Glutamatergic neuron (in vitro differentiated cells): ENCODE results near the gene MPO. TPM values are rescaled to one million over a fixed set of nuclear protein-coding genes. Genes with fewer than 3 reads are reported as not detected.

Source experiments
- DNase-seq: peaks from one replicate; pipeline ENCODE4 v3.0.0; 2022
- H3K27ac Mint-ChIP-seq: one replicate; pipeline ENCODE4 v1.8.0; 2020; ENCODE audit warnings: mild to moderate bottlenecking, mixed read lengths, inconsistent platforms; ENCODE audit not compliant: unreplicated experiment
- H3K27me3 Mint-ChIP-seq: one replicate; pipeline ENCODE4 v1.8.0; 2020; ENCODE audit warnings: mild to moderate bottlenecking, moderate library complexity, mixed read lengths, inconsistent platforms; ENCODE audit not compliant: unreplicated experiment
- H3K36me3 Mint-ChIP-seq: one replicate; pipeline ENCODE4 v1.8.0; 2020; ENCODE audit warnings: mild to moderate bottlenecking, mixed read lengths, inconsistent platforms; ENCODE audit not compliant: unreplicated experiment
- H3K4me1 Mint-ChIP-seq: one replicate; pipeline ENCODE4 v1.8.0; 2020; ENCODE audit warnings: mild to moderate bottlenecking, low read depth, mixed read lengths, inconsistent platforms; ENCODE audit not compliant: unreplicated experiment
- H3K4me3 Mint-ChIP-seq: one replicate; pipeline ENCODE4 v1.8.0; 2020; ENCODE audit warnings: mild to moderate bottlenecking, mixed read lengths, inconsistent platforms; ENCODE audit not compliant: unreplicated experiment
- H3K9me3 Mint-ChIP-seq: one replicate; pipeline ENCODE4 v1.8.0; 2020; ENCODE audit warnings: mild to moderate bottlenecking, moderate library complexity, mixed read lengths, inconsistent platforms; ENCODE audit not compliant: unreplicated experiment
- total RNA-seq: library from RNA; stranded (reverse); fragmentation: NEBNext Ultra II Directional; extraction: Animal tissue kit (Norgen Biotek cat#: 25700); gene quantifications from one replicate; pipeline ENCODE4 v1.2.1, GENCODE V29; 2021; ENCODE audit not compliant: unreplicated experiment
- TF ChIP-seq, protein P1 (sequence below): fragments of 200-600 bp; sonication (generic); IDR thresholded peaks from one replicate; pipeline ENCODE4 v1.5.0; 2021; ENCODE audit not compliant: partially characterized antibody, unreplicated experiment

The MPO gene
- total RNA-seq, 1 donor from 2014 or later, result not detected

DNA sequence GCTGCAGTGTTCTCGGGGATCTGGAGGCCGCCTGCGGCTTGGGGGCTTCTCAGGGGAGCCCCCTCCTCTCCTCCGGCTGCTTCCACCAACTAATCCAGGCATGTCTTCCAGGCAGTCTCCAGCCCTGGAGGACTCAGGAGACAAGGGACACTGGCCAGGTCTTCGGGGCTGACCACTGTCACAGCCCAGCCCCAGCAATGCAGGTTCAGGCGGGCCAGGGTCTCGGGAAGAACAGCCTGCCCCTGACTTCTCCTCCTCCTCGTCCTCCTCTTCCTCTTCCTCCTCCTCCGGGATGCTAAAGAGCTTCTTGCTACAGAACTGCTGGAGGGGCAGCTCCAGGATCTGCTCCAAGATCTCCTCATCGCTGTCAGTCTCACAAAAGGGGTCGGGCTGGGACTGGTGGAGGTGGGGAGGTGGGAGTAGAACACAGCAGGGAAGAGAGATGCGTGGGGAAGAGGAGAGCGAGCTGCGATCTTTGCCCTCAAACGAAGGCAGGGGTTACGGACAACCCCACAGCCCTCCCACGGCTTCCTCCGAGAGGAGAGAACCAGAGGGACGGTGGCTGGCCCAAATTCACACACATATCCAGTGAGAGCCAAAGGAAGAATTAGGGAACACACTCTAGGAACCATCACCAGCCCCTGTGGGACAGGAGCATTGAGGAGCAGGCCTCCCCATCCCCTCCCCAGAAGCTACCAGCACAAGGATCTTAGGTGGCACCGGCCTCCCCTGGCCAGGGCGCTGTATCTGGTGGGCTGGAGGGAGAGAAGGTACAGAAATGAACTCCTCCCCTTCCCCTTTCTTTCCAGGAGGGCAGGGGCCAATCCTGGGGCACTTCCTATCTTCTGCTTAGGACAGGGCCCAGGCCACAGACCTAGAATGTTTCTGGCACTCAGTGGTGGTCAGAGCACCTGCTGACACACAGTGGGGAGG lies 28.5 kb upstream of the MPO start:
- DNase-seq, result peak; percentile 10
- peaks cover 11% of the 10 kb centered on the region for H3K4me1 Mint-ChIP-seq
- no peak overlapping the region for H3K4me3 Mint-ChIP-seq
- TF ChIP-seq, protein P1, sequence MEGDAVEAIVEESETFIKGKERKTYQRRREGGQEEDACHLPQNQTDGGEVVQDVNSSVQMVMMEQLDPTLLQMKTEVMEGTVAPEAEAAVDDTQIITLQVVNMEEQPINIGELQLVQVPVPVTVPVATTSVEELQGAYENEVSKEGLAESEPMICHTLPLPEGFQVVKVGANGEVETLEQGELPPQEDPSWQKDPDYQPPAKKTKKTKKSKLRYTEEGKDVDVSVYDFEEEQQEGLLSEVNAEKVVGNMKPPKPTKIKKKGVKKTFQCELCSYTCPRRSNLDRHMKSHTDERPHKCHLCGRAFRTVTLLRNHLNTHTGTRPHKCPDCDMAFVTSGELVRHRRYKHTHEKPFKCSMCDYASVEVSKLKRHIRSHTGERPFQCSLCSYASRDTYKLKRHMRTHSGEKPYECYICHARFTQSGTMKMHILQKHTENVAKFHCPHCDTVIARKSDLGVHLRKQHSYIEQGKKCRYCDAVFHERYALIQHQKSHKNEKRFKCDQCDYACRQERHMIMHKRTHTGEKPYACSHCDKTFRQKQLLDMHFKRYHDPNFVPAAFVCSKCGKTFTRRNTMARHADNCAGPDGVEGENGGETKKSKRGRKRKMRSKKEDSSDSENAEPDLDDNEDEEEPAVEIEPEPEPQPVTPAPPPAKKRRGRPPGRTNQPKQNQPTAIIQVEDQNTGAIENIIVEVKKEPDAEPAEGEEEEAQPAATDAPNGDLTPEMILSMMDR, result no peak
- no peak overlapping the region for H3K27ac Mint-ChIP-seq
- peaks cover 4% of the 10 kb centered on the region for H3K36me3 Mint-ChIP-seq
- peaks cover 4% of the 10 kb centered on the region for H3K27me3 Mint-ChIP-seq
- no peaks in the 10 kb centered on the region for H3K9me3 Mint-ChIP-seq

DNA sequence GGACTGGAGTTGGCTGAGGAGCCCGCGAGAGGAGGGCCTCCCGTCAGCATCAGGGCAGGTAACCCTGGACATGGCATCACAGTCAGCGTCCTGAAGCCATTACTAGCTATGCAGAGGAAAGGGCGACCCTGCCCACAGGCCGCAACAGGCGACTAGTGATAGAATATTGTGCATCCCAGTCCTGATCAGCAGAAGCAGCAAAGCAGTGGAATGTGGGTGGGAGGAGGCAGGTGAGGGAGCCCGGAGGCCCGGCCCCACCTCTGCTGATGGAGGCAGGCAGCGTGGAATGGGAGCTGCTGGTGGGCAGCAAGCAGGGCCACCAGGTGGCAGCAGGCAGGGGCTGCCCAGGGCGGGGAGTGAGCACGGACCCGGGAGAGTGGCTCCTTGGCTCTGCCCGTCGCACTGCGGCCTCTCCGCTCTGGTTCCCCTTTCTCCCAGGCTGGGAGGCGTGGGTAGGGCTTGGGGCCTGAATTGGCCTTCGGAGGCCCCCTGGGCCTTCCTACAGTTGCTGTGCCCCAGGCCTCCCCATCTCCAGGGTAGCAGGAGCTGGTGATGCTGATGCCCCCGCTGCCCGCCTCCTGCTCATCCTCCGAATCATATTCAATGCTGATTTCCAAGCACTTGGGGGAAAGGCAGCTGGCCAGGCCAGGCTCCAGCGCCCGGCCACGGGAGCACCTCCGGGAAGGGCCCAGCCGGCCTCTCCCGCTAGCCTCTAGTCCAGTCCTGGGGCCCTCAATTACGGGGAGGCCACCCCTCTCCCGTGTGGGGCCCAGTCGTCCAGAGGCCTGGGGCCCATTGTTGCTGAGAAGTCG lies 27.6 kb upstream of the MPO start:
- peaks cover 4% of the 10 kb centered on the region for H3K27me3 Mint-ChIP-seq
- DNase-seq, result peak; percentile 51
- TF ChIP-seq, protein P1, result no peak
- H3K4me1 Mint-ChIP-seq, result peaks cover 9% of the 10 kb centered on the region
- peaks cover 4% of the 10 kb centered on the region for H3K36me3 Mint-ChIP-seq
- H3K4me3 Mint-ChIP-seq, result no peak overlapping the region
- no peaks in the 10 kb centered on the region for H3K9me3 Mint-ChIP-seq
- H3K27ac Mint-ChIP-seq, result no peak overlapping the region

DNA sequence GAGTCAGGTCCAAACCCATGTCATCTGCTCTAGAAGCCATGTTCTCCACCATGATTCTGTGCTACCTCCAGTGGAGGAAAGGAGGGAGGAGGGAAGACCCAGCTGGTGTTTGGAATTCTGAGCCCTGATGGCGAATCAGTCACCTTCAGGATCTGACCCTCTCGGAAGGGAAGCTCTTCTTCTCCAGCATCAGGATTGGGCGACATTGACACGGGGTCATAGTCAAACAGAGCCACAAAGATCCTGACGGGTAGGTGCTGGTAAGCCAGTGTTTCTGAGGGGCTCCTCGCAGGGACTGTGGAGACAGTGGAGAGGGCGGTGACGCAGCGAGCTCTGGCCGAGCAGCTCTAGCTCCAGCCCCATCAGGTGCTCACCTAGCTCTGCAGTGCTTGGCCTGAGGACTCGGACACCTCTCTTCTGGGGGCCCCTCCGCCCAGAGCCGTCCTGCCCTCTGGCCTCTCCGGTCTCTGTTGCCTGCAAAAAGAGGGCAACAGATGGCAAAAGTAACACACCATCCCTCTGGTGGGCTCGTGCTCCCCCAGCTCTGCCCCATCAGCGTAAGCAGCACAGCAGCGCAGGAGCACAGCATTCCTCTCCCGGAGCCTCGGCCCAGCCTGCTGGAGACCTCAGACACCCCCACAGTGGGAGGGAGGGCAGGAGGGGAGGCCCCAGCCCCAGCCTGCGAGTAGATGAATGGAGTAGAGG lies 26.9 kb upstream of the MPO start:
- Mint-ChIP-seq H3K4me3 (no peak overlapping the region), H3K9me3 (no peaks in the 10 kb centered on the region), H3K27ac (no peak overlapping the region), H3K4me1 (peaks cover 7% of the 10 kb centered on the region), H3K36me3 (peaks cover 4% of the 10 kb centered on the region), H3K27me3 (peaks cover 3% of the 10 kb centered on the region)
- TF ChIP-seq, protein P1, result no peak
- peak; percentile 17 for DNase-seq

DNA sequence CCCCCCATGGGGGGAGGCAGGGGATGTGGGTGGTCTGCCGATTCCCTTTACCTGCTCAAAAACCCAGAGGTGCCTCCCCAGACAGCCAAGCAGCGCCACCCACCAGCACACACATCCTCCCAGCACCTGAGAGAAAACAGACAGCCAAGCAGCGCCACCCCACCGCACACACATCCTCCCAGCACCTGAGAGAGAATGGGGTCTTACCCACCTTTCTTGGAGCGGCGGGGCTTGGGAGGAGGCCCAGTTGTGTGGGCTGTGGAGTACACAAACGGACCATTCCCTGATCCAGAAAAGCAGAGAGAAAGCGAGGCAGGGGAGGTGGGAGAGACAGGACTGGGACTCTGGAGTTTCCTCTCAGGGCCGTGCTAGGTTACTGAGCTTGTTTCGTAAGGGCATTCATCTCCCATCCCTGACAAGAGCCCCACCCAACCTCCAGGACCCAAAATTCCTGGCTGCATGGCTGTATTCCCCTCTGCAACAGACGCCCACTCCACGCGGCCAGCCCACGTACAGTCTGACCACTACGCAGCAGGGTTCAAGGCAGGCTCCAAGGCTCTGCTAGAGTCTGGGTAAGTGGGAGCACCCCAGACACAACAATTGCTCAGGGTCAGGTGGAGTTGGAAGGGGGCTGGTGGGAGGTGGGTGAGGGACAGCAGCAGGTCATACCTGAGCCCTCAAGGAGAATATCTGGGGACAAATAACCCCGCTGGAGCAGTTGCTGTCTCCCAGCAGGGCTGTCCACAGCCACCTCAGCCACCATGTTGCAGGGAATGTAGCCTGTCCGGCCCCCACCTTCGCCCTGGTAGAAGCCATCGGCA lies 25.6 kb upstream of the MPO start:
- DNase-seq, result peak; percentile 11
- Mint-ChIP-seq H3K27ac (no peak overlapping the region), H3K27me3 (no peaks in the 10 kb centered on the region), H3K36me3 (peaks cover 4% of the 10 kb centered on the region), H3K9me3 (no peaks in the 10 kb centered on the region), H3K4me3 (no peak overlapping the region), H3K4me1 (peaks cover 7% of the 10 kb centered on the region)
- TF ChIP-seq, protein P1, result no peak
